Measurements from ENCODE around the gene VPS26C. TPM values are rescaled to one million over a fixed set of nuclear protein-coding genes. Genes with fewer than 3 reads are reported as not detected.

VPS26C gene
- total RNA-seq, 1 experiment from 2014 or later = 47.4 TPM

DNA sequence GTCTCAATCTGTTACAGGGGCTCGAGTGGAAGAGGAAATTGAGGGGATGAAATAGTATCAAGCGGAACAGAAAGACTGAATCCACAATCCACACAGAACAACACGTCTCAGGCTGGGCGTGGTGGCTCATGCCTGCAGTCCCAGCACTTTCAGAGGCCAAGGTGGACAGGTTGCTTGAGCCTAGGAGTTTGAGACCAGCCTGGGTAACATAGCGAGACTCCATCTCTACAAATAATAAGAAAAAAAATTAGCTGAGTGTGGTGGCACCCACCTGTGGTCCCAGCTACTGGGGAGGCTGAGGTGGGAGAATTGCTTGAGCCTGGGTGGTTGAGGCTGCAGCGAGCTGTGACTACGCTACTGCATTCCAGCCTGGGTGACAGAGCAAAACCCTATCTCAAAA is 25.7 kb downstream of the VPS26C start:
- Histone ChIP-seq H3K27me3 (ENCODE audit: control insufficient read depth, insufficient read depth, low read length) (no peaks in the 10 kb centered on the region), H3K4me3 (ENCODE audit: low read depth in 2 of 2, low read length in 2 of 2) (no peak overlapping the region), H3K36me3 (ENCODE audit: control insufficient read depth, insufficient read depth, low read length) (no peaks in the 10 kb centered on the region; the same call in 1 of the 2 replicates), H3K27ac (ENCODE audit: low read length) (no peak overlapping the region), H3K4me1 (ENCODE audit: control insufficient read depth, insufficient read depth, low read length) (no peaks in the 10 kb centered on the region), H3K9me3 (ENCODE audit: control insufficient read depth, insufficient read depth, low read depth, low read length) (no peaks in the 10 kb centered on the region)
- ATAC-seq (no peak), DNase-seq (ENCODE audit: low read depth, low spot score) (no peak)
- ChIA-PET POLR2A (no interaction called here), CTCF (no interaction called here)
- no TSS peak for BruUV-seq (replicated peaks)
- TF ChIP-seq POLR2AphosphoS5 (IDR thresholded peaks at IDR 0.05; ENCODE audit: low read depth, low read length) (no peak), SIN3A (IDR thresholded peaks at IDR 0.05; ENCODE audit: borderline replicate concordance, insufficient read depth, low read depth, low read length) (no peak), TCF7L2 (IDR thresholded peaks at IDR 0.05; ENCODE audit: low read depth, low read length) (no peak)
- TF ChIP-seq, protein P1, sequence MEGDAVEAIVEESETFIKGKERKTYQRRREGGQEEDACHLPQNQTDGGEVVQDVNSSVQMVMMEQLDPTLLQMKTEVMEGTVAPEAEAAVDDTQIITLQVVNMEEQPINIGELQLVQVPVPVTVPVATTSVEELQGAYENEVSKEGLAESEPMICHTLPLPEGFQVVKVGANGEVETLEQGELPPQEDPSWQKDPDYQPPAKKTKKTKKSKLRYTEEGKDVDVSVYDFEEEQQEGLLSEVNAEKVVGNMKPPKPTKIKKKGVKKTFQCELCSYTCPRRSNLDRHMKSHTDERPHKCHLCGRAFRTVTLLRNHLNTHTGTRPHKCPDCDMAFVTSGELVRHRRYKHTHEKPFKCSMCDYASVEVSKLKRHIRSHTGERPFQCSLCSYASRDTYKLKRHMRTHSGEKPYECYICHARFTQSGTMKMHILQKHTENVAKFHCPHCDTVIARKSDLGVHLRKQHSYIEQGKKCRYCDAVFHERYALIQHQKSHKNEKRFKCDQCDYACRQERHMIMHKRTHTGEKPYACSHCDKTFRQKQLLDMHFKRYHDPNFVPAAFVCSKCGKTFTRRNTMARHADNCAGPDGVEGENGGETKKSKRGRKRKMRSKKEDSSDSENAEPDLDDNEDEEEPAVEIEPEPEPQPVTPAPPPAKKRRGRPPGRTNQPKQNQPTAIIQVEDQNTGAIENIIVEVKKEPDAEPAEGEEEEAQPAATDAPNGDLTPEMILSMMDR (IDR thresholded peaks at IDR 0.05) = no peak
- TF ChIP-seq, protein P2, sequence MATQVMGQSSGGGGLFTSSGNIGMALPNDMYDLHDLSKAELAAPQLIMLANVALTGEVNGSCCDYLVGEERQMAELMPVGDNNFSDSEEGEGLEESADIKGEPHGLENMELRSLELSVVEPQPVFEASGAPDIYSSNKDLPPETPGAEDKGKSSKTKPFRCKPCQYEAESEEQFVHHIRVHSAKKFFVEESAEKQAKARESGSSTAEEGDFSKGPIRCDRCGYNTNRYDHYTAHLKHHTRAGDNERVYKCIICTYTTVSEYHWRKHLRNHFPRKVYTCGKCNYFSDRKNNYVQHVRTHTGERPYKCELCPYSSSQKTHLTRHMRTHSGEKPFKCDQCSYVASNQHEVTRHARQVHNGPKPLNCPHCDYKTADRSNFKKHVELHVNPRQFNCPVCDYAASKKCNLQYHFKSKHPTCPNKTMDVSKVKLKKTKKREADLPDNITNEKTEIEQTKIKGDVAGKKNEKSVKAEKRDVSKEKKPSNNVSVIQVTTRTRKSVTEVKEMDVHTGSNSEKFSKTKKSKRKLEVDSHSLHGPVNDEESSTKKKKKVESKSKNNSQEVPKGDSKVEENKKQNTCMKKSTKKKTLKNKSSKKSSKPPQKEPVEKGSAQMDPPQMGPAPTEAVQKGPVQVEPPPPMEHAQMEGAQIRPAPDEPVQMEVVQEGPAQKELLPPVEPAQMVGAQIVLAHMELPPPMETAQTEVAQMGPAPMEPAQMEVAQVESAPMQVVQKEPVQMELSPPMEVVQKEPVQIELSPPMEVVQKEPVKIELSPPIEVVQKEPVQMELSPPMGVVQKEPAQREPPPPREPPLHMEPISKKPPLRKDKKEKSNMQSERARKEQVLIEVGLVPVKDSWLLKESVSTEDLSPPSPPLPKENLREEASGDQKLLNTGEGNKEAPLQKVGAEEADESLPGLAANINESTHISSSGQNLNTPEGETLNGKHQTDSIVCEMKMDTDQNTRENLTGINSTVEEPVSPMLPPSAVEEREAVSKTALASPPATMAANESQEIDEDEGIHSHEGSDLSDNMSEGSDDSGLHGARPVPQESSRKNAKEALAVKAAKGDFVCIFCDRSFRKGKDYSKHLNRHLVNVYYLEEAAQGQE (IDR thresholded peaks at IDR 0.05; ENCODE audit: insufficient read depth in 1 of 2, low read depth in 2 of 2, low read length in 1 of 2) = no peak
- in situ Hi-C loops (cut with HindIII; ENCODE audit: low pct_unique_long_range_greater_than_20kb, low sequenced_read_pairs) (no loop called here), intact Hi-C loops (cut with micrococcal nuclease; ENCODE audit: unreplicated experiment) (no loop called here)

DNA sequence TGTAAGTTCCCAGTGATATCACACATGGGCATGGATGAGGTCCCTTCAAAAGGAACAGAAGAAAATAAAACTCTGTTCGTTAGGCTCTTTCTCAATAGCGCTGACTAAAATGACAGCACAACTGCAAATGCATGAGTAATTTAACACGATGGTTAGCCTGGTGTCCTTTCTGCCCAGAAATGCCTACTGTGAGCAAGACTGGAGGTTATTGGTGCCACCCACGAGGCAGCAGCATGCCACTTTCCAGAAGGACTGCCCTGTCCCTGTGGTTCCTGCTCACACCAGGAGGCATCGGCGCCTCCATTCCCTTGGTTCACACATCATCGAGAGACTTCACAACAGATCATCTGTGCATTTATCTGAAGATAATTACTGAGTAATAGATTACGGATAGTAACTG is 26.2 kb downstream of the VPS26C start:
- no TSS peak for BruUV-seq (replicated peaks)
- ATAC-seq = no peak
- Histone ChIP-seq H3K27ac (ENCODE audit: low read length) (no peak overlapping the region), H3K4me1 (ENCODE audit: control insufficient read depth, insufficient read depth, low read length) (no peaks in the 10 kb centered on the region), H3K36me3 (ENCODE audit: control insufficient read depth, insufficient read depth, low read length) (no peaks in the 10 kb centered on the region; the same call in 1 of the 2 replicates), H3K9me3 (ENCODE audit: control insufficient read depth, insufficient read depth, low read depth, low read length) (no peaks in the 10 kb centered on the region), H3K4me3 (ENCODE audit: low read depth in 2 of 2, low read length in 2 of 2) (no peak overlapping the region), H3K27me3 (ENCODE audit: control insufficient read depth, insufficient read depth, low read length) (no peaks in the 10 kb centered on the region)
- intact Hi-C loops (cut with micrococcal nuclease; ENCODE audit: unreplicated experiment) = no loop called here
- ChIA-PET POLR2A (no interaction called here), CTCF (no interaction called here)
- TF ChIP-seq, protein P1 (IDR thresholded peaks at IDR 0.05) = no peak
- no peak for TF ChIP-seq SIN3A (IDR thresholded peaks at IDR 0.05; ENCODE audit: borderline replicate concordance, insufficient read depth, low read depth, low read length)
- TF ChIP-seq TCF7L2 (IDR thresholded peaks at IDR 0.05; ENCODE audit: low read depth, low read length) = no peak
- TF ChIP-seq, protein P2 (IDR thresholded peaks at IDR 0.05; ENCODE audit: insufficient read depth in 1 of 2, low read depth in 2 of 2, low read length in 1 of 2) = no peak
- TF ChIP-seq POLR2AphosphoS5 (IDR thresholded peaks at IDR 0.05; ENCODE audit: low read depth, low read length) = no peak
- DNase-seq (ENCODE audit: low read depth, low spot score) = no peak
- in situ Hi-C loops (cut with HindIII; ENCODE audit: low pct_unique_long_range_greater_than_20kb, low sequenced_read_pairs) = no loop called here

All from Panc1 (cell line).